GM13977 (cell line): ENCODE data around the gene ADCY9.

Experiments
- DNase-seq: peaks from one replicate; pipeline ENCODE4 v3.0.0; 2012; ENCODE audit warnings: low spot score
- in situ Hi-C: fragments of 300-500 bp; cut with MboI; formaldehyde crosslinking; loops from one replicate; pipeline ENCODE4 v1.12.0; 2022; ENCODE audit warnings: low sequenced_read_pairs, low pct_unique_long_range_greater_than_20kb, mixed read lengths, inconsistent platforms; ENCODE audit not compliant: unreplicated experiment
- TF ChIP-seq, protein P1 (sequence below): IDR thresholded peaks from 2 replicates; pipeline ENCODE4 v1.5.1; 2012; ENCODE audit warnings: mild to moderate bottlenecking, control low read depth; ENCODE audit not compliant: insufficient read depth; ENCODE audit errors: extremely low read depth, missing control alignments

ADCY9 gene

DNA sequence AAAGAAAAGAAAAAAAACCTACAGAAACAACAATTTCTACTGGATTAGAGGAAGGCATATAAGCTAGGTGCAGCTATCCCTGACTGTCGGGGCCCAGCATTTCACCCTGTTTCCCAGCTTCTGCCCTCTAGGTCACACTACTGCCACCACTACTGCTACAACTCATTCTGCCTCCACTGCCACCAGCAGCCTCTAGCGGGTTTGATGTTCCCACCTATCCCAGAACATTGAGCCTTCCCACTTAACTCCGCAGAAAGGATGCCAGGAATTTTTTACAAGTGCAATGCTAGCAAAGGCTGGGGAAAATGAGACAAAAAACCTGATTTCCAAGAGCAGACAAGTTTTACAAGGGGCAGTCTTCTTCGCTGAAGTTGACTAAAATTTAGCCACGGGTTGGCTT is 10.4 kb downstream of the ADCY9 start:
- TF ChIP-seq, protein P1, sequence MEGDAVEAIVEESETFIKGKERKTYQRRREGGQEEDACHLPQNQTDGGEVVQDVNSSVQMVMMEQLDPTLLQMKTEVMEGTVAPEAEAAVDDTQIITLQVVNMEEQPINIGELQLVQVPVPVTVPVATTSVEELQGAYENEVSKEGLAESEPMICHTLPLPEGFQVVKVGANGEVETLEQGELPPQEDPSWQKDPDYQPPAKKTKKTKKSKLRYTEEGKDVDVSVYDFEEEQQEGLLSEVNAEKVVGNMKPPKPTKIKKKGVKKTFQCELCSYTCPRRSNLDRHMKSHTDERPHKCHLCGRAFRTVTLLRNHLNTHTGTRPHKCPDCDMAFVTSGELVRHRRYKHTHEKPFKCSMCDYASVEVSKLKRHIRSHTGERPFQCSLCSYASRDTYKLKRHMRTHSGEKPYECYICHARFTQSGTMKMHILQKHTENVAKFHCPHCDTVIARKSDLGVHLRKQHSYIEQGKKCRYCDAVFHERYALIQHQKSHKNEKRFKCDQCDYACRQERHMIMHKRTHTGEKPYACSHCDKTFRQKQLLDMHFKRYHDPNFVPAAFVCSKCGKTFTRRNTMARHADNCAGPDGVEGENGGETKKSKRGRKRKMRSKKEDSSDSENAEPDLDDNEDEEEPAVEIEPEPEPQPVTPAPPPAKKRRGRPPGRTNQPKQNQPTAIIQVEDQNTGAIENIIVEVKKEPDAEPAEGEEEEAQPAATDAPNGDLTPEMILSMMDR = no peak
- in situ Hi-C loops = no loop called here
- no peak for DNase-seq

DNA sequence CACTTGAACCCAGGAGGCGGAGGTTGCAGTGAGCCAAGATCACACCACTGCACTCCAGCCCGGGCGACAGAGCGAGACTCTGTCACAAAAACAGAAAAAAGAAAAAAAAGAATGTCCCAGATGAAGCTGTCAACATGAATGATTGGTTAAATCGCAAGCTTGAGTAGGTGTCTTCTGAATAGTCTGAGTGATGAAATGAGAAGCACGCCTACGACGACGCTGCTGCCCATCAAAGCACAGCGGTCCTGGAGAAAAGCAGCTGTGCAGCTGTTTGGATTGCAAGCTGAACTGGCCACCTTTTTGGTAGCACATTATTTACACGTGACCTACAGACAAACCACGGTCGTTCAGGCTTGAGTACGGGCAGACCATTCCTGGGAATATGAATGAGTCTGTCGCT is 12.5 kb downstream of the ADCY9 start:
- TF ChIP-seq, protein P1 = no peak
- no peak for DNase-seq
- in situ Hi-C loops = no loop called here

DNA sequence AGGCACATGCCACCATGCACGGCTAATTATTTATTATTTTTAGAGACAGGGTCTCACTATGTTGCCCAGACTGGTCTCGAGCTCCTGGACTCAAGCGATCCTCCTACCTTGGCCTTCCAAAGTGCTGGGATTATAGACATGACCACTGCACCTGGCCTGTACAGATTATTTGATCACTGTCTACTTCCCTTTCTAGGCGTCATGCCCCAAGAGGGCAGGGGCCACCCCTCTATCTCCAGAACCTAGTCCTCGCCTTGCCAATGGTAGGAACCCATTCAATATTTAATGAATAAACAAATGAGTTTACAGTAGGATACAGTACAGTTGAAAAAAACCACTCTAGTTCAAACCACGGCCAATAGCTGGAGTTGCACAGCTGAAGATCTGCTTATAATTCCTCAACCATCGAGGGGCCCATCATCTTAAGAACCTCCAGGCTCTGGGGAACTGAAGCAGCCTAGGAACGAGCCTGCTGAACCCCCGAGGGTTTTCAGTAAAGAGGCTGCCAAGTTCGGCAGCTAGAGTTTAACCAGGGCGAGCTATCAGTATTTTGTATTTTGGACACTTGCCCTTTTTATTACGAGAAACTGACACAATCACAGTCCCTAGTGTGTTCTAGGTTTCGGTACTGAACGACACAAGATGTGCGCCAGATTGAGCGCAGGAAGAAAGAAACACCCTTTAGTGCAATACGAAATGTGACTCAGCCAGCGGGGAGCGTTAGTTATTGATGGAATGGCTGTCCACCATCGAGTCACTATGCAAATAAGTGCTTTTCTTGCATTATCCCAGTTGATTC is 14.6 kb downstream of the ADCY9 start:
- in situ Hi-C loops = no loop called here
- TF ChIP-seq, protein P1 = no peak
- DNase-seq = no peak

DNA sequence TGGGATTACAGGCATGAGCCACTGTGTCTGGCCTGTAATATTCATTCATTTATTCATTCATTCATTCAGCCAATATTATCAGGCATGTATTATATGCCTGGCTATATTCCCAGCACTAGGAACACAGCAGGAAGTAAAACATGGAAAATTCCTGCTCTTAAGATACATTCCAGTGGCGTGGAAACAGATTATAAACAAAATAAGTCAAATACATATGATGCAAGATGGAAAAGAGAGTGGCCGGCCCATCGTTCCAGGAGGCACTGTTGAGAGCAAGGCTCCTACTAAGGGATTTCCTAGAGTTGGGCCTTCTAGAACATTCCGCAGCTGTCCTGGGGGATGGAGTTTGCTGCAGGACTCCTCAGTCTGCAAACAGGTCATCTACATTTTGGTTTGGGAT is 17.7 kb downstream of the ADCY9 start:
- TF ChIP-seq, protein P1 = no peak
- in situ Hi-C loops = no loop called here

DNA sequence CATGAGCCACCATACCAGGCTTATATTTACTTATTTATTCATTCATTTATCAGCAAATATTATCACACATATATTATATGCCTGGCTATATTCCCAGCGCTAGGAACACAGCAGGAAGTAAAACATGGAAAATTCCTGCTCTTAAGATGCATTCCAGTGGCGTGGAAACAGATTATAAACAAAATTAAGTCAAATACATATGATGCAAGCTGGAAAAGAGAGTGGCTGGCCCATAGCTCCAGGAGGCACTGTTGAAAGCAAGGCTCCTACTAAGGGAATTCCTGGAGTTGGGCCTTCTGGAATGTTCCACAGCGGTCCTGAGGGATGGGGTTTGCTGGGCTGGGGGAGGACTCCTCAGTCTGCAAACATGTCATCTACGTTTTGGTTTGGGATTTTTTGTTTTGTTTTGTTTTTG is 18.4 kb downstream of the ADCY9 start:
- in situ Hi-C loops = no loop called here
- TF ChIP-seq, protein P1 = no peak
- no peak for DNase-seq

More for the DNA sequence above, 17.7 kb downstream of the ADCY9 start:
- no peak for DNase-seq

DNA sequence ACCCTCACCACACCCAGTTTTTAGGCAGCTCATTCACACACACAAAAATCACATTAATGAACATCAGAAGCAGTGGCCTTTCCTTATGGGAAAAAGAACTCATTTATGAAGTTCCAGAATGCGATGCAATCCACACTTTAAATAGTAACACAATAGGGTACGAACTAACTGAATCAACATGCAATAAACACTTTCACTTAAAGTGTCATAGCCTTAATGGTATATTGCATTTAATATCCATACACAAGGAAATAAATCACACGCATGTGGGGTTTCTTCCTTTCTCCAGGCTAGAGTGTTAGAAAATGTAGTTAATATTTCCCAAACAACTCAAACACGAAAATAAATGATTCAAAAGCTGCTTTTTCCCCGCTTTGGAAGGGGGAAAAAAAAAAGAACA is 19.7 kb downstream of the ADCY9 start:
- TF ChIP-seq, protein P1 = no peak
- DNase-seq = no peak
- in situ Hi-C loops = no loop called here
